ENCODE measurements around the gene GSTCD.
"Not testable (repeated sequence)": the region's sequence is repeated elsewhere in the genome, so short reads cannot be mapped to it uniquely, and the experiment has no call there.

GSTCD gene

DNA sequence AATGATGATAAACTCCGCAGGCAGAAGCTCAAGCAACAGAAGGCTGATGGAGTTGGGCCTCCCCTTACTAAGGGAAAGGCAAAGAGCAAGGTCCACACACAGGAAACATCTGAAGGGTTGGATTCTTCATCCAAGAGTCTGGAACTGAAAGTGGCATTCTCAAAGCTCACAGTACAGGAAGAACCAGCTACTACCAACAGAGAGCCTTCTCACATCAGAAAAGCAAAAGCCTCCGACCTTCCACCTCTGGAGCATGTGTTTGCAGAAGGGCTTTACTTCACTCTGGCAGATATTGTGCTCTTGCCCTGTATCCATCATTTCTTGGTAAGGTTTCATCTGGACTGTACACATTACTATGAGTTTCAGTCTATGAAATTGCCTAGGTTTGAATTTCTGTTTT, 10.6 kb downstream of the GSTCD start:
- no peak for DNase-seq

DNA sequence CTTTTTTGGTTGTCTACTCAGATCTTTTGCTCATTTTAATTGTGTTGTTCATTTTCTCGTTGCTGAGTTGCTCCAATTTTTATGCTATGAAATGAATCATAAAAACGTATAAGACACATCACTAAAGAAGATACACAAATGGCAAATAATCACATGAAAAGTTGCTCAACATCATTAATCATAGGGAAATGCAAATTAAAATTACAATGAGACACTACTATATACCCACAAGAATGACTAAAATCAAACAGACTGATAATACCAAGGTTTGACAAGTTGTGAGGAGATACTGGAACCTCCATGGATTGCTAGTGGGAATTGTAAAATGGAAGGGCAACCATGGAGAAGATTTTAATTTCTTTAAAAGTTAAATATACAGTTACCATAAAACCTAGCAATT, 17.0 kb downstream of the GSTCD start:
- DNase-seq: no peak

DNA sequence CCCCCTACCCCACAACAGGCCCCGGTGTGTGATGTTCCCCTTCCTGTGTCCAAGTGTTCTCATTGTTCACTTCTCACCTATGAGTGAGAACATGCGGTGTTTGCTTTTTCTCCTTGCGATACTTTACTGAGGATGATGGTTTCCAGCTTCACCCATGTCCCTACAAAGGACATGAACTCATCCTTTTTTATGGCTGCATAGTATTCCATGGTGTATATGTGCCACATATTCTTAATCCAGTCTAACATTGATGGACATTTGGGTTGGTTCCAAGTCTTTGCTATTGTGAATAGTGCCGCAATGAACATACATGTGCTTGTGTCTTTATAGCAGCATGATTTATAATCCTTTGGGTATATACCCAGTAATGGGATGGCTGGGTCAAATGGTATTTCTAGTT, 21.3 kb downstream of the GSTCD start:
- DNase-seq: not testable (repeated sequence)

DNA sequence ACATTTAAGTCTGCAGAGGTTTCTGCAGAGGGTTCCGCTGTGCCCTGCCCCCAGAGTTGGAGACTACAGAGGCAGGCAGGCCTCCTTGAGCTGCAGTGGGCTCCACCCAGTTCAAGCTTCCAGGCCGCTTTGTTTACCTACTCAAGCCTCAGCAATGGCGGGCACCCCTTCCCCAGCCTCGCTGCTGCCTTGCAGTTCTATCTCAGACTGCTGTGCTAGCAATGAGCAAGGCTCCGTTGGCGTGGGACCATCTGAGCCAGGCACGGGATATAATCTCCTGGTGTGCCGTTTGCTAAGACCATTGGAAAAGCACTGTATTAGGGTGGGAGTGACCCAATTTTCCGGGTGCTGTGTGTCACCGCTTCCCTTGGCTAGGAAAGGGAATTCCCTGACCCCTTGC, 26.6 kb downstream of the GSTCD start:
- not testable (repeated sequence) for DNase-seq

DNA sequence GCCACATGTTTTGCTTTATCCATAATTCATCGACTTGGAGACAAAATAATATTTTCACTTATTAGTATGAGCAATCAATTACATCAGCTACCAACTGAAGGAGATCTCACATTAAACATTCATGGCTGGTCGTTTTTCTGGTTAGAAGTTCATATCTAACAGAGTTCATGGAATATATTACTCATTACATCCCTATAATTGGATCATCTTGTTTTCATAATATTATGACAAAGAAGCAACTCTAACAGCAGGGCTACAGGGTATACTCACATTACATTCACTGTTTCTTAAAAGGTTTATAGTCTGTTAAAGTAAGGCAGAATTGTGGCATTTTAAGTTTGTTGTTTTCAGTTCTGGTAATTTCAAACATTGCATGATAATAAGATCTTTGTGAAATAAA, 33.0 kb downstream of the GSTCD start:
- DNase-seq: no peak

DNA sequence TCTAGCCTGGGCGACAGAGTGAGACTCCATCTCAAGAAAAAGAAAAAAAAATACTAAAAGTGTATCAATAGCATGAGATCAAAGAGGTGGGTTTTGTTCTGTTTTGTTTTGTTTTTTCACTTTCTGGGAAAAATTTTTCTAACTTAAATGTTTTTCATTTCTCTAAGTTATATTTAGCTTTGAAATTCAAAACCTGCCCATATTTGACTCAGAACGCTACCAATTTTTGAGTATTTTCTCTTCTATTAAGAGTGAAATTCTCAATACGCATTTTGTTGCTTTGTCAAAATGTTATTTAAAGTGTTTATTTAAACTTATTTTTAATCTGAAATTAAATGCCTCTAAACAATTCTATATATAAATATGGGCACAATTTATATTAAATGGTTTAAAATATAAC, 39.6 kb downstream of the GSTCD start:
- no peak for DNase-seq

DNA sequence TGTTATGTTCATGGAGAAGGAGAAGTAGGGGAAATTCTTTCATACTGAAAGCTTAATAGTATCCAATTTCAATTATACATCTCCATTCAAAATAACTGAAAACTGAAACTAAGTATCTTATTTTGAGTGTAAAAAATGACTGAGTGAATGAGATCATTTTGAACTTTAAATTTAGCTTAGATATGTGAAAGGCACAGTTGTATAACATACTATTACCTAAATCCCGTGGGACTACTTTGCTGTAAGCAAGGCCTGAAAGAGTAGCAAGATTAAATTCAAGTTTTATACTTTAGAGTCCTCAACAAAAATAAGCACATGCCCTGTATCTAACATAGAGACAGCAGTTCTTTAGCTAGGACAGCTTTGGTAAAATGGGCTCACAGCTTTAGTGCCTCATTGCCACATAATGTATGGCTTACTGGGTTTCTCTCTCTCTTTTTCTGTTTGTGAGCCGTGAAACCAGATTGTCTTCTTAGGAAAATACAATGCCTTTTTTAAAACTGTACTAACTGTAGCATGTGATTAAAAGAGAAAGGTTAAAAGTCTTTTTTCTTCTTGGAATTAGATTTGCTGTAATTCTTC, 43.2 kb downstream of the GSTCD start:
- DNase-seq: no peak

DNA sequence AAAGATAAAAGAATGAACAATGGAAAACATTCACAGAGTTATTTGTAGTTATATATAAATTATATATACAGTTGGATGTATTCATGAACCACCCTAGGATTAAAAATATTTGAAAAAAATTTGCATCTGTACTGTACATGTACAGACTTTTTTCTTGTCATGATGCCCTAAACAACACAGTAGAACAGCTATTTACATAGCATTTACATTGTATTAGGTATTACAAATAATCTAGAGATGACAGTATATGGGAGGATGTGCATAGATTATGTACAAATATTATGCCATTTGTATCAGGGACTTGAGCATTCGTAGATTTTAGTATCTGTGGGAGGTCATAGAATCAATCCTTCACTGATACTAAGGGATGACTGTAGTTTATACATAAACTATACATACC, 44.8 kb downstream of the GSTCD start:
- no peak for DNase-seq

DNA sequence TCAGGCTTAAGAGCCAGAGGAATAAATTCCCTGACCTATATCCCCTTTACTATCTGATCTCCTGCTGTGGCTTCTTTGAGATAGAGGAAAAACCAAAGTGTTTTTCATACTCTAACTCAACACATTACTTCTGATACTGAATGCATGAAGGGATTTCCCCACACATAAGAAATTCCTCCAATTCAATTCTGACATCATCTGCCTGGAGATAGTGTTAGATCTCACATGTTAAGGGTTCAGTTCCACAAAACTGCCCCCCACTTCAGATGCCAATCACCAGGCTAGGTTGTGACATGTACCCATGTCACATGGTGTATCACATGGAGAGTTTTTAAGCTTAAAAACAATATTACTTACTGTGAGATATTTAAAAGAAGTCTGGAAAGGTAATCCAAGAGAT, 46.8 kb downstream of the GSTCD start:
- DNase-seq: no peak

DNA sequence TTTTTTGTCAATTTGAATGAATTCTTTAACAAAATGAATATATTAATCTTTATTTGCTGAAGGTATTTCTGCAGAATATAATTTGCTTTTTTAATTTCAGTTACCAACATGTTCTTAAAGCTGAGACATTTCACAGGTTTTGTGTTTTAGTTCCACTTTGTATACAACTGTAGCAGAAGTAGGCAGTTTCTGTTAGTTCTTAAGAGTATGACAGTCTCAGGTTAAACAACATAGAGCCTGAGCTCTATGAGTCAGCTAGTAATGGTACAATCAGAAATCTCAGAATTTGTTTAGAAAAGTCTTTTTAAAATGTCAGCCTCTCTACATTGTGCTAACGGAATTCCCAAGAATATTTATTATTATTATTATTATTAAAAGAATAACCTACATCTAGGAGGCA, 50.4 kb downstream of the GSTCD start:
- DNase-seq: no peak

DNA sequence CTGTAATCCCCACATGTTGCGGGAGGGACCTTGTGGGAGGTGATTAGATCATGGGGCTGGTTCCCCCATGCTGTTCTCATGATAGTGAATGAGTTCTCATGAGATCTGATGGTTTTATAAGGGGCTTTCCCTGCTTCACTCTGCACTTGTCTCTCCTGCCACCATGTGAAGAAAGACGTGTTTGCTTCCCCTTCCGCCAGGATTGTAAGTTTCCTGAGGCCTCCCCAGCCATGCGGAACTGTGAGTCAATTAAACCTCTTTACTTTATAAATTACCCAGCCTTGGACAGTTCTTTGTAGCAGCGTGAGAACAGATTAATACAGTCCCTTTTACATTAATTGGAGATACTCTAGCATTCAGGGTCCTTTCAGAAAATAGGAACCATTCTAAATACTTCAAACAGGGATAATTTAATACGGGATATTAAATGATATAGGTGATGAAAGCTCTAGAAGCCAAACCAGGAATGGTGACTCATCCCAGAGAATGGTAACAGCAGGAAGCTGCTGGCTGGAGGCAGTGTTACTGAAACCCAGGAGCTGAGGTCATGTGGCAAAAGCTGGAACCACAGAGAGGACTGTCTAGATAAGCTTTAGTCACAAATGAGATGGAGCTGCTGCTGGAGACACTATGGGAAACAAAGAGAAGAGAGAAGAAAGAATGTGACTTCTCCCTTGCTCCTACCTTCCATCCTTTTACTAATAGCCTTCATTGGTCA, 57.3 kb downstream of the GSTCD start:
- no peak for DNase-seq

DNA sequence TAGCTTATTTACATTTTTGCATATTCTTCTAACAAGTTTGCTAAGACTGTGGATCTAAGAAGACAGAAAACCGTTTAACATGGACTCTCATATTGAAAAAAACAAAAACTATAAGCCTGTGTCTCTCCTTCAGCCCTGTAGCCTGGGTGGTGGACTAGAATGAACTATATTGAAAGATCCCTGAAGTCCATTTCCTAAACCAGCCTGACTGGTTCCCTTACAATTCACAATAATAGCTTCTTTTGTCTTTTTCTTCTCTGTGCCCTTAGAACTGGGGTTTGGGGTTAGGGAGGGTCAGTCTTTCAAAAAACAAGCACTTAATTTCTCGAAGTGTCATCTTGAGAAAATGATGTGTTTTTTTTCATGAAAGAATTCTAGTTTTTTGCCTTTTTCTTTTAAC, 59.0 kb downstream of the GSTCD start:
- no peak for DNase-seq

DNA sequence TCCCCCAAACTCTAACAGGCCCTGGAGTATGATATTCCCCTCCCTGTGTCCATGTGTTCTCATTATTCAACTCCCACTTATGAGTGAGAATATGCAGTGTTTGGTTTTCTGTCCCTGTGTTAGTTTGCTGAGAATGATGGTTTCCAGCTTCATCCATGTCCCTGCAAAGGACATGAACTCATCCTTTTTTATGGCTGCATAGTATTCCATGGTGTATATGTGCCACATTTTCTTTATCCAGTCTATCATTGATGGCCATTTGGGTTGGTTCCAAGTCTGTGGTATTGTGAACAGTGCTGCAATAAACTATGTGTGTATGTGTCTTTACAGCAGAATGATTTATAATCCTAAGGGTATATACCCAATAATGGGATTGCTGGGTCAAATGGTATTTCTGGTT, 61.9 kb downstream of the GSTCD start:
- DNase-seq: not testable (repeated sequence)

DNA sequence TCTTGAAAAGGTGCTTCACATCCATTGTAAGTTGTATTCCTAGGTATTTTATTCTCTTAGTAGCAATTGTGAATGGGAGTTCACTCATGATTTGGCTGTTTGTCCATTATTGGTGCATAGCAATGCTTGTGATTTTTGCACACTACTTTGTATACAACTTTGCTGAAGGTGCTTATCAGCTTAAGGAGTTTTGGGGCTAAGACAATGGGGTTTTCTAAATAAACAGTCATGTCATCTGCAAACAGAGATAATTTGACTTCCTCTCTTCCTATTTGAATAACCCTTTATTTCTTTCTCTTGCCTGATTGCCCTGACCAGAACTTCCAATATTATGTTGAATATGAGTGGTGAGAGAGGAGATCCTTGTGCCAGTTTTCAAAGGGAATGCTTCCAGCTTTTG, 63.5 kb downstream of the GSTCD start:
- DNase-seq: not testable (repeated sequence)

DNA sequence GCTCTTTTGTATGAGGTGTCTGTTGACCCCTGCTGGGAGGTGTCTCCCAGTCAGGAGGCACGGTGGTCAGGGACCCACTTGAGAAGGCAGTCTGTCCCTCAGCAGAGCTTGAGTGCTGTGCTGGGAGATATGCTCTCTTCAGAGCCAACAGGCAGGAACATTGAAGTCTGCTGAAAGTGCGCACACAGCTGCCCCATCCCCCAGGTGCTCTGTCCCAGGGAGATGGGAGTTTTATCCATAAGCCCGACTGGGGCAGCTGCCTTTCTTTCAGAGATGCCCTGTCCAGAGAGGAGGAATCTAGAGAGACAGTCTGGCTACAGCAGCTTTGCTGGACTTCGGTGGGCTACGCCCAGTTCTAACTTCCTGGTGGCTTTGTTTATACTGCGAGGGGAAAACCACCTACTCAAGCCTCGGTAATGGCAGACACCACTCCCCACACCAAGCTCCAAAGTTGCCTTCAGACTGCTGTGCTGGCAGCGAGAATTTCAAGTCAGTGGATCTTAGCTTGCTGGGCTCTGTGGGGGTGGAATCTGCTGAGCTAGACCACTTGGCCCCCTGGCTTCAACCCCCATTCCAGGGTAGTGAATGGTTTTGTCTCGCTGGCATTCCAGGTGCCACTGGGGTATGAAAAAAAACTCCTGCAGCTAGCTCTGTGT, 67.3 kb downstream of the GSTCD start:
- DNase-seq: not testable (repeated sequence)

DNA sequence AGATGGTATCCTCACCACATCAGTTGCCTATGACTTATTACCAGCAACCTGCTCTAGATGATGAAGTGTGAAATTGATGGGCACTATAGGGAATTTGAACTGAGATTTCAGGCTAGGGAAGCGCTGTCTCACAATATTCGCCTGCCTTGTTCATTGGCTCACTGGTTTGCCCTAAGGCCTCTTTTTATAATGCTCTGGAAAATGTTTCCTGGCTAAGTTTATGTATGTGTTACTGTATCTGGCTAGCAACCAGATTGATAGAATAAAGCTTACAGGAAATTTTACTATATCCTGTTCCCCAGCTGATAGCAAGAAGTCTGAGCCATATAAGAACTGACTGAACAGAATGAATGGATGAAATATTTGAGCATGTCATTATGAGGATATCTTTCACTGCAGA, 71.6 kb downstream of the GSTCD start:
- no peak for DNase-seq

DNA sequence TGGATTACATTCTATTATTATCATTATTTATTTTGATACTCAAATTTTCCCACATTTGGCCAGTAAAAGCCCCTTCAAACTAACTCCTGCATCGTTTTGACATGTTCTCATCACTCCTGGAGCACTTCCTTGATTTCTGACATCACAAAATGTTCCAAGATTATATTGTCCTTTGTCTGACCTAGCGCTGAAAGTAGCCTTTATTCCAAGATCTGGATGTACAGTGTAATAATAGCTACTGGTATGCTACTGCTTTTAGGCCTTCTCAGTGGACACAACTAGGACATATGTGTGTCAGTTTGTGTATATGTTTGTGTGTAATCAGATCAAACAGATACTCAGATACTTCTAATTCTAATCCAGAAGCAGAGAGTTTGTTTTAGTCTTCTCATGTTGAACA, 76.2 kb downstream of the GSTCD start:
- DNase-seq: no peak

DNA sequence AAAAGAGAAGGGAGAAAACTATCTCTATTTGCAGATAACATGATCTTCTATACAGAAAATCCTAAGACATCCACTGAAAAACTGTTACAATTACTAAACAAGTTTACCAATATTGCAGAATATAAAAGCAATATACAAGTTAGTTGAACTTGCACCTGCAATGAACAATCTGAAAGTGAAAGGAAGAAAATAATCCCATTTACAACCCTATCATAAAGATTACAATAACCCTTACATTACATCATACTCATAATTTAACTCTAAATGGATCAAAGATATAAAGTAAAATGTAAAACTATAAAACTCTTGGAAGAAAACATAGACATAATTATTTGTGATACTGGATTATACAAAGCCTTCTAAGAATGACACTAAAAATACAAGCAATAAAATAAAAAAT, 77.2 kb downstream of the GSTCD start:
- DNase-seq: no peak

DNA sequence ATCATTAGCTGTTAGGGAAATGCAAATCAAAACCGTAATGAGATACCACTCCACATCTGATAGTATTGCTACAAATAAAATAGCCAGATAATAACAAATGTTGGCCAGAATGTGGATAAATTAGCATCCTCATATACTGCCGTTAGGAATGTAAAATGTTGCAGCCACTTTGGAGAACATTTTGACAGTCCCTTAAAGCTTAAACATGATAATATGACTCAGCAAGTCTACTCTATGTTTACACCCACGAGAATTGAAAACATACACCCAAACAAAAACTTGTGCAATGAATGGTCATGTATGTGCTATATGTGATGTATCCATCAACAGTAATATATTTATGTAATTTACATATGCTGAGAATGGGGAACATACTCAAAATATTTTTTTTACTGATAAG, 78.2 kb downstream of the GSTCD start:
- no peak for DNase-seq

DNA sequence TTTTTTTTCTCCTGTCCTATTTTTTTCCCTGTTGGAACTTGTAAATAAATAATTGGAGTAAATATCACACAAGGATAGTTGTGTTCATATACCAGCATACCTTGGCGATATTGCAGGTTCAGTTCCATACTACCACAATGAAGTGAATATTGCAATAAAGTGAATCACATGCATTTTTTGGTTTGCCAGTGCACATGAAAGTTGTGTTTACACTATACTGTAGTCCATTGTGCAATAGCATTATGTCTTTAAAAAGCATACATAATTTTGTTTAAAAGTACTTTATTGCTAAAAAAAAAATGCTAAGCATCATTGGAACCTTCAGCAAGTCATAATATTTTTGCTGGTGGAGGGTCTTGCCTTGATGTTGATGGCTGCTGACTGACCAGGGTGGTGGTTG, 88.6 kb downstream of the GSTCD start:
- no peak for DNase-seq

DNA sequence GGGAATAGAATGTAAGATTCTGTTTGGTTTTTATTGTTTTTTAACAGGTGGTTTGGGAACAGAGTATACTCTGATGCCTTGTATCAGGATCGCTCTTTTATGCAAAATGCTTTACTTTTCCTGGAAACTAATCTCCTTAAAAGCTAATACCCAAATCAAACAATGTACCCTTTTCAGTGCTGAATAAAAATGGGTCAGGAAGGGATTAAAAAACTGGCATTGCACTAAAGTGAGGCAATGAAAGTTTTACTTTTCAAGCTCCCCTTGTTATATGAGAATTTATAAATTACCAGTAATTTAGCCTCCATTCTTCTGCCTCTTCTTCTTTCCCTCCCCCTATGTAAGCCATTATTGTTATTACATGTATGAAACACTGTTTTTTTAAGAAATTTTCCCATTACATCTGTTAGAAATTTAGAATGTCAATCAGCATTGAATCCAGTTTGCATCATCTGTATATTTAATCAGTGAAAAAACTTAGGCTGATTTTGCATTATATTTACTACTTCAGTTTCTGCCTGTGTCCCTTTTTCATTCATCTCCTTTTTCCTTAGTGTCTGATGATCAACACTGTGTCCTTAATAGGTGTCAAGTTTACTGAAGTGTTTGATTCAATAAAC, 97.0 kb downstream of the GSTCD start:
- DNase-seq: no peak

DNA sequence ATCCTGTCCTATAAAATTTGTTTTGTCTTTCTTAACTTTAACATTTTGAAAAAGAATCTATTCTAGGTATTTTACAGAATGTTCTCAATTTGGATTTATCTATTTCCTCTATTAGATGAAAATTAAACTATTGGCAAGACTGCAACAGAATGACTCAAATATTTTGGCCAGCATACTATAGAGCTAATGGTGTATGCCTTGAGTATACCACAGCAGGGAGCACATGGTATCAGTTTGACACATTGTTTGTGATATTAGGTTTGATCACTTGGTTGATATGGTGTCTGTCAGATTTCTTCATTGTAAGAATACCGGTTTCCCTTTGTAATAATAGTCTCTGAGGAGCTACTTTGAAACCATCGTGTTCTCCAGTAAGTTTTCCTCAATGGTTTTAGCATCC, 98.9 kb downstream of the GSTCD start:
- DNase-seq: no peak

DNA sequence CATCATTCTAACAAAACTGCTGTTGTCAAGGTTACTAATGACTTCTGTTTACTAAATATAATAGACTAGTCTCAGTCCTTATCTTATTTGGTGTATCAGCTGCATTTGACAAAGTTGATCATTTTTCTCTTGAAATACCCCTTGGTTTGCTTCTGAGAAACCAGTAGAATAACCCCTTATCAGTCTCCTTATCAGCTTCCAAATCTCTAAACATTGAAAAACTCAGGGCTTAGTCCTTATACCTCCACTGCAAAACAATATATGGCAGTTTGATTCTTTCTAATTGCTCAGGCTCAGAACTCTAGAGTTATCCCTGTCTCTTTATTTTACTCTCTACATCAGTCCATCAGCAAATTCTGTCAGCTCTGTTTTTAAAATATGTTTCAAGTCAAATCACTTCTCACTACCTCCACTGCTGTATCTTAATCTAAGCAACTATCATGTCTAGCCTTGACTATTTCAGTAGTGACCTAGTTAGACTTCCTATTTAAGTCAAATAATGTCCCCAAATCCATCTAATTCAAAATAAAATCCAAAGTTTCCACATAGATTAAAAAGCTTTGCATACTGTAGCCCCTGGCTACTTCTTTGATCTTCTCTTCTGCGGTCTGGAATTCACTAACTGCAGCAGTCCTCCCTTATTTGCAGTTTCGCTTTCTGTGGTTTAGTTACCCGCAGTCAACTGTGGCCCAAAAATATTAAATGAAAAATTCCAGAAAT, 99.6 kb downstream of the GSTCD start:
- no peak for DNase-seq

DNA sequence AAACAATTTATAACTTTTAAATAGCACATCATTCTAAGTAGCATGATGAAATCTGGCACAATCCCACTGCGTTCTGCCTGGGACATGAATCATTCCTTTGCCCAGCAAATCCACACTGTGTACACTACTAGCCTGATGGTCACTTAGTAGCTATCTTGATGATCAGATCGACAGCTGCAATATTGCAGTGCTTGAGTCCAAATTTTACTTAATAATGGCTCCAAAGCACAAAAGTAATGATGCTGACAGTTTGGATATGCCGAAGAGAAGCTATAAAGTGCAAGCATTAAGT, 100.1 kb downstream of the GSTCD start:
- no peak for DNase-seq
